Mucosa of descending colon (tissue), 3 donors: Measurements from ENCODE around the gene CELF2. TPM values are rescaled to one million over a fixed set of nuclear protein-coding genes. Genes with fewer than 3 reads are reported as not detected.

ENCODE experiments used
- ATAC-seq: fragments of 200-7000 bp; cut with Tn5 transposase; one replicate; pipeline ENCODE4 v1.9.1; 2020; ENCODE audit warnings: mild to moderate bottlenecking, moderate library complexity
- DNase-seq, 3 donors: peaks; one replicate each; pipeline ENCODE4 v3.0.0-alpha.2; 2020
- H3K36me3 ChIP-seq: fragments of 200-600 bp; one replicate; pipeline ENCODE4 v1.8.0; 2021; ENCODE audit warnings: low read depth, mild to moderate bottlenecking
- H3K4me1 ChIP-seq: fragments of 200-600 bp; one replicate; pipeline ENCODE4 v1.8.0; 2021; ENCODE audit warnings: low read depth, mild to moderate bottlenecking
- H3K4me3 ChIP-seq: fragments of 200-600 bp; one replicate; pipeline ENCODE4 v1.8.0; 2021; ENCODE audit warnings: mild to moderate bottlenecking
- H3K9me3 ChIP-seq: fragments of 200-600 bp; one replicate; pipeline ENCODE4 v1.8.0; 2021; ENCODE audit warnings: mild to moderate bottlenecking
- intact Hi-C, 2 donors: fragments of 100-400 bp; cut with DNase I in 1 of 2; cut with micrococcal nuclease in 1 of 2; formaldehyde crosslinking; loops; one replicate each; pipeline versions ENCODE4 v1.11.0 to v1.11.1; 2022; cut with DNase I, micrococcal nuclease
- total RNA-seq, 3 donors: library from RNA; stranded (reverse); fragmentation: NEBNext Ultra II Directional in 2 of 3; extraction: Animal tissue kit (Norgen Biotek cat#: 25700) in 2 of 3; gene quantifications; one replicate each; pipeline versions ENCODE4 v1.2.1 to v1.2.4, GENCODE V29; 2021 to 2023
- TF ChIP-seq, protein P1 (sequence below): fragments of 200-600 bp; IDR thresholded peaks from one replicate; pipeline ENCODE4 v1.8.0; 2022; ENCODE audit warnings: antibody characterized with exemption, mild to moderate bottlenecking
- donor health status: DM: no; HTN: no; CAD: no; lungs with moderate emphysema.
- donor health status: DM: no; HTN: no; CAD: no.
- donor health status: DM: no; HTN: yes; CAD: no.

The CELF2 gene
- total RNA-seq, 3 donors from 2014 or later, result 31.4 to 56.5 (median 36.1) TPM

DNA sequence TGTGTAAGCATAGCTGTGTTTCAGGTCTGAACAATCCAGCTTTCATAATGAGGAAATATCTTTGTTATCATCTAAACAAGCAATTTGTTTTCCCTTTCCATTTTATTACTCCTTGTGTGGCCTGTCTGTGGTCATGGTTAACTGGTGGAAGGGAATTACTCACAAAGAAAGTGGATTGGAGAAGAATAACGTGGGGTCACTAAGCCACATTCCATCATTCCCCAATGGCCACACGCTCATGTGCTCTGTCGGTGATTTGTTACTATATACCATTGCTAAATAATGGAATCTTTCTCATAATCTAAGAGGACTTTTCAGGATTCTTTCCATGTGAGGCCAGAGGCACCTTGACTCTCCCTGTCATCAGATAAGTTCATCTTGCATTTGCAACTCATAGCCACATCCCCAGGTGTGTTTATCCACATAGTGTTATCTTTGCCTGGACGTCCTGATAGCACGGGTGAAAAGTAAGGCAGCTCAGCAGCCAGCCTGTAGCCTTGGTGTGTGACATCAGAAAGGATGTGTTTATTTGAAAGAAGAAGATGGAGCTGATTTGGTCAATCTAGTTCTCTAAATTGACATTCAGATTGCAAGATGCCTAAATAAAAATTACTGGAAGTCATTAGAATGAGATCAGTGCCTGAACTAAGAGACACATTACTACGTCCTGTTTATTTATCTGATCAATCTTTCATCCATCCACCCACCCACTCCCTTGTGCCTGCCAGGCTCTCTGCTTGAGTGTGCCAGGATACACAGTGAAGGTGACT lies 128.9 kb downstream of the CELF2 start:
- peaks cover 24% of the 10 kb centered on the region for H3K4me1 ChIP-seq
- TF ChIP-seq, protein P1, sequence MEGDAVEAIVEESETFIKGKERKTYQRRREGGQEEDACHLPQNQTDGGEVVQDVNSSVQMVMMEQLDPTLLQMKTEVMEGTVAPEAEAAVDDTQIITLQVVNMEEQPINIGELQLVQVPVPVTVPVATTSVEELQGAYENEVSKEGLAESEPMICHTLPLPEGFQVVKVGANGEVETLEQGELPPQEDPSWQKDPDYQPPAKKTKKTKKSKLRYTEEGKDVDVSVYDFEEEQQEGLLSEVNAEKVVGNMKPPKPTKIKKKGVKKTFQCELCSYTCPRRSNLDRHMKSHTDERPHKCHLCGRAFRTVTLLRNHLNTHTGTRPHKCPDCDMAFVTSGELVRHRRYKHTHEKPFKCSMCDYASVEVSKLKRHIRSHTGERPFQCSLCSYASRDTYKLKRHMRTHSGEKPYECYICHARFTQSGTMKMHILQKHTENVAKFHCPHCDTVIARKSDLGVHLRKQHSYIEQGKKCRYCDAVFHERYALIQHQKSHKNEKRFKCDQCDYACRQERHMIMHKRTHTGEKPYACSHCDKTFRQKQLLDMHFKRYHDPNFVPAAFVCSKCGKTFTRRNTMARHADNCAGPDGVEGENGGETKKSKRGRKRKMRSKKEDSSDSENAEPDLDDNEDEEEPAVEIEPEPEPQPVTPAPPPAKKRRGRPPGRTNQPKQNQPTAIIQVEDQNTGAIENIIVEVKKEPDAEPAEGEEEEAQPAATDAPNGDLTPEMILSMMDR, result no peak
- H3K9me3 ChIP-seq, result no peaks in the 10 kb centered on the region
- H3K4me3 ChIP-seq, result no peak overlapping the region
- no peaks in the 10 kb centered on the region for H3K36me3 ChIP-seq
- ATAC-seq, result no peak
- intact Hi-C loops, result no loop called here
- DNase-seq, result no peak

GRCh38 chr10:11147722-11148121 lies 130.1 kb downstream of the CELF2 start:
- H3K4me3 ChIP-seq, result no peak overlapping the region
- no peaks in the 10 kb centered on the region for H3K36me3 ChIP-seq
- DNase-seq, result peak in 1 of 3 donors; percentile 56
- no peaks in the 10 kb centered on the region for H3K9me3 ChIP-seq
- peaks cover 24% of the 10 kb centered on the region for H3K4me1 ChIP-seq
- ATAC-seq, result peak; percentile 33
- TF ChIP-seq, protein P1, result no peak
- intact Hi-C loops, result no loop called here

- ATAC-seq (no peak), DNase-seq (no peak)
- Histone ChIP-seq H3K4me1 (peaks cover 24% of the 10 kb centered on the region), H3K4me3 (no peak overlapping the region), H3K36me3 (no peaks in the 10 kb centered on the region), H3K9me3 (no peaks in the 10 kb centered on the region)
- TF ChIP-seq, protein P1, result no peak
- intact Hi-C loops, result no loop called here
Observed at GRCh38 chr10:11148142-11149028, 130.7 kb downstream of the CELF2 start.

DNA sequence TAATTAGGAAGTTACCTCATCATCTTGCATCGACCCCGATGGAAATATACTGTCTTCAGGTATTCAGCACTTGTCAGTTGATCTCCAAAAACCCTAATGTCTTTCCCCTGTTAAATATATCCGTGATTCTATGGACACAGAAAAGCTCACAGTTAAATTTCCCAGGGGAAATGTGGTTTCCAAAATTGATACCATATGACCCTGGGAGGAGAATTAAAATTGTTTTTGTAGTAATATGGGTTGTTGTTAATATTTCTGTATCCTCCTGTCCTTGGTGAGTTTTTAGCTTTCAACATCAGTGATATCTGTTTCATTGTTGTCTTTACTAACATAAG lies 132.1 kb downstream of the CELF2 start:
- DNase-seq (no peak), ATAC-seq (no peak)
- Histone ChIP-seq H3K4me1 (peaks cover 23% of the 10 kb centered on the region), H3K36me3 (no peaks in the 10 kb centered on the region), H3K9me3 (no peaks in the 10 kb centered on the region), H3K4me3 (no peak overlapping the region)
- TF ChIP-seq, protein P1, result no peak
- intact Hi-C loops, result no loop called here

- intact Hi-C loops, result no loop called here
- no peak for DNase-seq
- ATAC-seq, result peak; percentile 67
- no peaks in the 10 kb centered on the region for H3K9me3 ChIP-seq
- TF ChIP-seq, protein P1, result no peak
- H3K36me3 ChIP-seq, result no peaks in the 10 kb centered on the region
- H3K4me1 ChIP-seq, result peaks cover 18% of the 10 kb centered on the region
- no peak overlapping the region for H3K4me3 ChIP-seq
Observed at GRCh38 chr10:11150231-11150731, 132.6 kb downstream of the CELF2 start.
